Measurements from ENCODE around the gene PGC. TPM values are rescaled to one million over a fixed set of nuclear protein-coding genes. Genes with fewer than 3 reads are reported as not detected.

The PGC gene
- total RNA-seq, 2 experiments from 2014 or later = not detected

DNA sequence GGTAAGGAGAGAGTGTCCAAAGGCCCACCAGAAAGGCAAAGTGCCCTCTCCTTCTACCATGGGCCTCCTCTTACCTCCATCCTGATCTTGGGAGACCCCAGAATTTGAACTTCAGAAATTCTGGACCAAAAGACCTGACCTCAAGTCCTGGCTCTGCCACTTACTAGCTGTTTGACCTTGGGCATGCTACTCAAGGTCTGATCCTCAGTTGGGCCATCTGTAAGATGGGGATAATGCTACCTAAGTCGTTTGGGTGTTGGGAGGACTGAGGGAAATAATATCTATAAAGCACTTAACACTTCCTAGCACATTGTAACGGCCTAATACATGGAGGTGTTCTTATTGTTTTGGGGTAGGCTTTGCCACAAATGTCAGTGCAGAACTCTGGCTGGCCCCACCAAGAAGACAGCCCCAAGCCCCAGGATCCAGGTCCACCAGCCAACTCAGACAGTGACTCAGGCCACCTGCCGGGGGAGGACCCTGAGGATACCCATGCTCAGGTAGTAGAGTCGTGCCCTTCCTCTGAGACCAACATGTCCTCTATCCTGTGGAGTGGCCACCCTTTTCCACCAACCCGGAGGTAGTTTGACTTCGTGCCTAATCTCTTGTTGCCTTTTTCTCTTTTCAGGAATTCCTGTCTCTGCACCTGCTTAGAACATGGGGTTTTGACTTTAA, 36.0 kb upstream of the PGC start:
- no peak for ATAC-seq
- Mint-ChIP-seq H3K4me1 (peaks cover 21% of the 10 kb centered on the region), H3K4me3 (no peak overlapping the region), H3K27me3 (peaks cover 19% of the 10 kb centered on the region), H3K9me3 (ENCODE audit: low read depth) (no peaks in the 10 kb centered on the region), H3K27ac (no peak overlapping the region), H3K36me3 (peaks cover 2% of the 10 kb centered on the region)
- CTCF ChIA-PET = interaction anchor here (0.8 to 18.9 kb wide), 4 partner anchors 139 to 386 kb away, joined by 3 to 340 read pairs (median 28); partner anchors contain the start of genes BYSL, MED20 and TAF8
- DNase-seq = no peak

DNA sequence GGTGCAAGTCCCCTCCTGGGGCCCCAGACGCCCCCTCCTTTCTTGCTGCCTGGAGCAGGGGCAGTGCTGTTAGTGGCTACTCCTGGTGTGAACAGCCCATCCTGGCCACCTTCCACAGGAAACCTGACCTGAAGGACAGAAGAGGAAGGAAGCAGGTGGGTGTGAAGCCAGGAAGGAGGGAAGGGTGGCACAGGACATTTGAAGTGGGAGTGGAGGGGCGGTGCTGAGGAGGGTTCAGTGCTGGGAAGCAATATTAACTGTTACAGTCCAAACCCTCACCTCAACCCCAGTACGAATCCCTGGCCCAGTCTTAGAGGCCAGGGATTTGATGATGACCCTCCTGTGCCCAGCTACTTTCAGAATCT, 34.2 kb upstream of the PGC start:
- Mint-ChIP-seq H3K9me3 (ENCODE audit: low read depth) (no peaks in the 10 kb centered on the region), H3K4me3 (peak overlapping the region; percentile 81), H3K36me3 (peaks cover 1% of the 10 kb centered on the region), H3K4me1 (peaks cover 19% of the 10 kb centered on the region), H3K27me3 (peaks cover 19% of the 10 kb centered on the region), H3K27ac (no peak overlapping the region)
- DNase-seq (no peak), ATAC-seq (no peak)
- CTCF ChIA-PET = interaction anchor here (0.7 to 18.9 kb wide), 7 partner anchors 9 to 458 kb away, joined by 3 to 340 read pairs (median 4); partner anchors contain the start of genes BYSL, MED20 and TAF8

DNA sequence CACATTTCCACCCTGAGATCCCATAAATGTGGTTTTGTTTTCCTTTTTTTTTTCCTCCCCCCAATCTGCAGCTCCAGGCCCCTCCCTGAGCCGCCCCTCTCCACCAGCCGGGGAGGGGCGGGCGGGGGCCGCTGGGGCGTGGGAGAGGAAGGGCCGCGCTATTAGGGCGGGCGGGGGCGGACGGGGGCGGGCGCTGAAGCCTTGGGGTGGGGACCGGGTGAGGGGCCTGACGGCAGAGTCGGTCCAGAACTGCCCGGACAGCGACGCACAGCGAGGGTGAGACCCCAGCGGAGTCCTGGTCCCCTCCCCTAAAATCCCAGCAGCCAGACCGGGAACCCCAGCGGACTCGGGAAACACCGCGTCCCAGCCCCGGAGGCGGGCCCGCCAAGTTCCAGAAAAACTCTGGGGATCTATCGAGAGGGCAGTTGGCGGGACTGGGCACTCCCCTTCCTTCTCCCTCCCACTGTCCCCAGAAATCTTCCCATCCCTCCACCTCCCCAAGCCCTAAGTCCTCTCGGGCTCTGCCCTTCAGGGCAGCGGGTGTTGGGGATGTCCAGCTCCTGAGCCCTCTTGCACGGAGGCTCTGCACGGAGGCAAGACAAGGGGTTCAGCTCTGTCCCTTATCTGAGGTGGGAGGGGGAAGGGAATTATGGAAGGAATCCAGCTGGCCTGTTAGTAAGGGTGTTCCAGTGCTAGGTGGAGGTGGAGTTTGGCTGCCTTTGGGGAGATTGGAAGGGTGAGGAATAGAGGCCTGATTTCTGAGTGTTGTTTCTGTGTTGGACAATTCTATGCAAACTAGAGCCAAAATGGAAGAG, 33.6 kb upstream of the PGC start, which contains the start of gene PRICKLE4:
Gene PRICKLE4, plus strand, starts transcription at position 232 of the 815 bp plus-strand sequence. CDS start 2,692 bp downstream, outside the sequence.
- peak; percentile 11 for ATAC-seq
- no peak for DNase-seq

DNA sequence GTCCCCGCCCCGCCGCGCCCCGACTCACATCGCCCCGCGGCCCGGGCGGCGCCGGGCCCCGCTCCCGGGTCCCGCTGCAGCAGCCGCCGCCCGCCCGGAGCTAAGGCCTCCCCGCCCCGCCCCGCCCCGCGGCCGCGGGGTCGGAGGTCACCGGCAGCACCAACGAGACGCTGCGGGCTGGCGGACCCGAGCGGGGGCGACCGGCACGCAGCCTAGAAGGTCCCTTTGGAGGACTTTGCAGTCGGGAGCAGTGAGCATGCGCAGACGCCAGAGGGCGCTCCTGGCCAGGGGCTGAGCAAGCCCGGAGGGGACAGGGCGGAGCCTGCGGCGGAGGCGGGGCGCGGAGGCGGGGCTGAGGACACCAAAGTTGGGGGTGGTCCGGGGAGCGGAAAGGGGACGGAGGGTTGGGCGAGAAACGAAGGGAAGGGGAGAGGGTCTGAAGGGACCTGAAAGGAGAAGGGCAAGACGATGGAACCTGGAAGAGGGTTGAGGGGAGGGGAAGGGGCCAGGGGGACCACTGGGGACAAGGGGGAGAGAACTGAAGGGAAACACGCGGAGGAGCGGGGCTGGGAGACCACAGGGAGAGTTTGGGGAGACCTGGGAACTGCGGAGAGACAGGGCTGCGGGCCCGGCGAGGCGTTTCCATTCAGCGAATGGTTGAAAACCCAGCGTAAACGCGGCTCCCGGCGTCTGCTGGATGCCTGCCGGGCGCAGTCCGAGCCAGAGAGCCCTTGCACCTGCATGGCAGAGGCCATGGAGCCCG, 32.8 kb upstream of the PGC start, which contains the start of gene FRS3:
Gene FRS3, minus strand, starts transcription at position 113 of the 763 bp plus-strand sequence. CDS start 2,913 bp downstream, outside the sequence.
- peaks cover 19% of the 10 kb centered on the region for H3K27me3 Mint-ChIP-seq
- H3K9me3 Mint-ChIP-seq (ENCODE audit: low read depth) = no peaks in the 10 kb centered on the region
- CTCF ChIA-PET = interaction anchor here (0.7 to 18.9 kb wide), 2 partner anchors 266 to 323 kb away, joined by 3 to 340 read pairs; partner anchors contain the start of gene TAF8
- ATAC-seq (peak; percentile 96), DNase-seq (peak; percentile 99)
- peak within 1 kb of the TSS; percentile 82 for H3K4me3 Mint-ChIP-seq
- H3K36me3 Mint-ChIP-seq = peaks cover 1% of the 10 kb centered on the region
- H3K4me1 Mint-ChIP-seq = peaks cover 15% of the 10 kb centered on the region
- H3K27ac Mint-ChIP-seq = peak within 1 kb of the TSS; percentile 48

More for the DNA sequence above, 33.6 kb upstream of the PGC start, which contains the start of gene PRICKLE4:
- peaks cover 1% of the 10 kb centered on the region for H3K36me3 Mint-ChIP-seq
- peaks cover 16% of the 10 kb centered on the region for H3K4me1 Mint-ChIP-seq
- CTCF ChIA-PET = interaction anchor here (0.8 to 18.9 kb wide), 5 partner anchors 9 to 434 kb away, joined by 3 to 340 read pairs (median 5); partner anchors contain the start of genes BYSL, MED20 and TAF8
- H3K9me3 Mint-ChIP-seq (ENCODE audit: low read depth) = no peaks in the 10 kb centered on the region
- peak within 1 kb of the TSS; percentile 33 for H3K27ac Mint-ChIP-seq
- H3K27me3 Mint-ChIP-seq = peaks cover 19% of the 10 kb centered on the region
- H3K4me3 Mint-ChIP-seq = peak within 1 kb of the TSS; percentile 81

DNA sequence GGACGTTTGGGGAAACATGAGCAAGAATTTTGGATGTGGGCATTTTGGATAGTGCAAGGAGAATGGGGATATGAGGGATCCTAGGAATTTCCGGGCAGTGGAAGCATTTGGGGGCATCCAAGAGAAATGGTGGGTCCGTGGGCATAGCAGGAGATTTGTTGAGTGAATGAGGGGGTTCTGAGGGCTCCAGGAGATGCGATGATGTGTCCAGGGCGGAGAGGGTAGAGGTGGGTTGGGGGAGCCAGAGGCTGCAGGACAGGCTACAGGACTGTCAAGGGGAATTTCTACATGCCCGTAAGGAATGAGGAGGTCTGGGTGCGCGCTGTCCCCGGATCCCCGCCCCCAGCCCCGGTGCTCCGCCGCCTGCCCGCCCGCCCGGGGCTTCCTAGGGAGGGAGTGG, 32.1 kb upstream of the PGC start:
- CTCF ChIA-PET = interaction anchor here (0.7 to 18.9 kb wide), 2 partner anchors 267 to 324 kb away, joined by 3 to 340 read pairs; partner anchors contain the start of gene TAF8
- Mint-ChIP-seq H3K4me3 (peak overlapping the region; percentile 82), H3K36me3 (peaks cover 1% of the 10 kb centered on the region), H3K9me3 (ENCODE audit: low read depth) (no peaks in the 10 kb centered on the region), H3K4me1 (peaks cover 15% of the 10 kb centered on the region), H3K27ac (peak overlapping the region; percentile 48), H3K27me3 (peaks cover 16% of the 10 kb centered on the region)
- ATAC-seq = no peak
- no peak for DNase-seq

DNA sequence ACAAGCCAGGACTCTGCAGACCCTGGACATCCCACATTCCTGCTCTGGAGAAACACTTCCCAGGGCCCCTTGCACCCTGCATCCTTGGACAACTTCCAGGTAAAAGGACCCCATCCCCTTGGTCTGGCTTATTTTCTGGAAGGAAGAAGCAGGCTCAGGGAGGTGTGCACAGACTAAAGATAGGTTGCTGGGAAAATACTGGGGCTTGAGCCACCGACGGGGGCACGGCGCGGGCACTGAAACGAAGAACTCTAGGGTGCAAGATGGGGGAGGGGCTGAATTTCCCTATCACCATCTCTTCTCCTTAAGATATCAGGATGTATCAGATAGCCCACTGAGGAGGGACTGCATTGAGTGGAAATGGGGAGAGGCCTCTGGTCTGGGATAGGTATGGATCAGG, 31.7 kb upstream of the PGC start:
- DNase-seq (no peak), ATAC-seq (no peak)
- Mint-ChIP-seq H3K4me1 (peaks cover 15% of the 10 kb centered on the region), H3K36me3 (peaks cover 1% of the 10 kb centered on the region), H3K9me3 (ENCODE audit: low read depth) (no peaks in the 10 kb centered on the region), H3K27ac (peak overlapping the region; percentile 48), H3K27me3 (peaks cover 14% of the 10 kb centered on the region), H3K4me3 (peak overlapping the region; percentile 82)
- CTCF ChIA-PET = interaction anchor here (0.7 to 1.4 kb wide), 5 partner anchors 265 to 769 kb away, joined by 3 to 5 read pairs (median 3); no protein-coding TSS in a partner anchor

DNA sequence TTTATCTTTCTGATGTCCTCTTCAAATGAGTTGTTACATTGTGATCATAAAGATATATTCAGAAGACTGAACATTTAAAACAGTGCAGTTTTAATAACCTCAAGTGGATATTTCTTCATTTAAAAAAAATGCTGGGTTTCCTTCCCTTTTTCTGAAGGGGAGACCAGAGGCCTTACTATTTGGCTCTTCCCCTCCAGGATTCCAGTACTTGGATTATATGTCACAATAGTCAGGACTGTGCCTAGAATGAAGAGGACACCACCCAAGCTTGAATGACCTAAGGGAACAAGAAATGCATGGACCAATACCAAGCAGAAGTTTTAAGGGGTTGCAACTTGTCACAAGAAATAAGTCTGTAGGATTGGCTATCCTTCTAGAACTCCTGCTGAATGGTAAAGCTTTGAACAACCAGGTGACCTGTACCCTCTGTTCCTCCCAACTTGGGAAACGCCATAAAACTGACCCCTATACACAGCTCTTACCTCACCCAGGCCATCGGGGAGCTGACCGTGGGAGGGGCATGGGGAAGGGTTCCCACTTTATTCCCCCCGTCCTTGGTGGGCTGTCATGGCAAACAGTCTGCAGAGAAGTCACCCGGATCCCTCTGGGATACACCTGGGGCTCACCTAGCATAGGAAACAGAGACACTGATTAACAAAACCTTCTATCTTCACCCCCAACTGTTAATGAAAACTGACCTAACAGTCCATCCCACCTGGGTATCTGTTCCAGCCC, 30.5 kb upstream of the PGC start:
- H3K27me3 Mint-ChIP-seq = peaks cover 13% of the 10 kb centered on the region
- DNase-seq (no peak), ATAC-seq (no peak)
- peaks cover 1% of the 10 kb centered on the region for H3K36me3 Mint-ChIP-seq
- peaks cover 15% of the 10 kb centered on the region for H3K4me1 Mint-ChIP-seq
- no peaks in the 10 kb centered on the region for H3K9me3 Mint-ChIP-seq (ENCODE audit: low read depth)
- H3K4me3 Mint-ChIP-seq = no peak overlapping the region
- CTCF ChIA-PET = interaction anchor here (0.8 to 3.5 kb wide), 7 partner anchors 9 to 770 kb away, joined by 3 to 28 read pairs (median 4); partner anchors contain the start of gene TOMM6
- no peak overlapping the region for H3K27ac Mint-ChIP-seq

DNA sequence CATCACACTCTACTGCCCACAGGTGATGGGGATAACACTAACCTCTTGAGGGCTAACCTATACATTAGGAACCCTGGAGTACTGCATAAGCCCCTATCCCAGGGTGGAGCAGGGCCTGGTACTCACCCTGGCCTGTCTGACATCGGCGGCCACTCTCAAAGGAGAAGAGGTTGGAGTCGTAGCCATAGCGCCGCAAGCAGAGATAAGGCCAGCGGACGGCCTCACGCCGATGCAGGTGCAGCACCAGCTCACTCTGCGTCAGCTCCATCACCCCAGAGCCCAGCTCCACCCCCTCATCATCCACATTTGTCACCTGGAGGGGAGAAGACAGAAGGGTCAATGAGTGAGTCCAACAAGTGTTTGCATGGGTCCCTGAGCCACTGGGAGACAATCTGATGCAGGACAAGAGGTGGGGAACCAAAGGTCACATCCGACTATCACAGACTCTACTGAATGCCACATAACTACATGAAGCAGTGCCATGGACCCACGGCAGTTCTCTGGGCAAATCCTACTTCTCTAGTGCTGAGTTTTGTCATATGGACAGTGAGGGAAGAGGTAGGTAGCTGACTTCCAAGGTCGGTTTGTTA, 28.2 kb upstream of the PGC start:
- Mint-ChIP-seq H3K27me3 (no peaks in the 10 kb centered on the region), H3K4me1 (peaks cover 6% of the 10 kb centered on the region), H3K9me3 (ENCODE audit: low read depth) (no peaks in the 10 kb centered on the region), H3K36me3 (peaks cover 3% of the 10 kb centered on the region), H3K27ac (no peak overlapping the region), H3K4me3 (no peak overlapping the region)
- DNase-seq (no peak), ATAC-seq (no peak)
- CTCF ChIA-PET = interaction anchor here (0.6 to 3.5 kb wide), 10 partner anchors 10 to 380 kb away, joined by 3 to 28 read pairs (median 4); partner anchors contain the start of gene TOMM6

DNA sequence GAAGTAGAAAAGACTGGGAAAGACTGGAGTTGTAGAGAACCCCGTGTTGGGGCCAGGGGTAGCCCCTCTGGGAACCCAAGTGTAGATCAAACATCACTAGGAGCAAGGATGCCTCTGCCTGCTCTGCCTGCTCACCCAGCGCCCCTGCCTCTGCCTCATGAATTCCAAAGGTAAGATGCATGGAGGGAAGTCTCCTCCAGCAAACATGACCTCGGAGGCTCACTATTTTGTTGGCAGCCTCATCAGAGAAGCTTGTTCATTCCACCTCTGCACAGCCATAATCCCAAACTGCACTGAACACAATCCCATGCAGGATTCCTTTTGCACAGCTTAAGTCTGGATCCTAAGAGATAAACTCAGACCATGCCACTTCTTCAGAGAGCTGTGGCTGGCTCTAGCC, 27.6 kb upstream of the PGC start:
- Mint-ChIP-seq H3K27me3 (no peaks in the 10 kb centered on the region), H3K9me3 (ENCODE audit: low read depth) (no peaks in the 10 kb centered on the region), H3K4me3 (no peak overlapping the region), H3K27ac (no peak overlapping the region), H3K4me1 (peaks cover 5% of the 10 kb centered on the region), H3K36me3 (peaks cover 3% of the 10 kb centered on the region)
- CTCF ChIA-PET = interaction anchor here (1.0 to 3.8 kb wide), 4 partner anchors 12 to 70 kb away, joined by 3 to 17 read pairs (median 7); partner anchors contain the start of gene TOMM6
- DNase-seq = no peak
- ATAC-seq = no peak

DNA sequence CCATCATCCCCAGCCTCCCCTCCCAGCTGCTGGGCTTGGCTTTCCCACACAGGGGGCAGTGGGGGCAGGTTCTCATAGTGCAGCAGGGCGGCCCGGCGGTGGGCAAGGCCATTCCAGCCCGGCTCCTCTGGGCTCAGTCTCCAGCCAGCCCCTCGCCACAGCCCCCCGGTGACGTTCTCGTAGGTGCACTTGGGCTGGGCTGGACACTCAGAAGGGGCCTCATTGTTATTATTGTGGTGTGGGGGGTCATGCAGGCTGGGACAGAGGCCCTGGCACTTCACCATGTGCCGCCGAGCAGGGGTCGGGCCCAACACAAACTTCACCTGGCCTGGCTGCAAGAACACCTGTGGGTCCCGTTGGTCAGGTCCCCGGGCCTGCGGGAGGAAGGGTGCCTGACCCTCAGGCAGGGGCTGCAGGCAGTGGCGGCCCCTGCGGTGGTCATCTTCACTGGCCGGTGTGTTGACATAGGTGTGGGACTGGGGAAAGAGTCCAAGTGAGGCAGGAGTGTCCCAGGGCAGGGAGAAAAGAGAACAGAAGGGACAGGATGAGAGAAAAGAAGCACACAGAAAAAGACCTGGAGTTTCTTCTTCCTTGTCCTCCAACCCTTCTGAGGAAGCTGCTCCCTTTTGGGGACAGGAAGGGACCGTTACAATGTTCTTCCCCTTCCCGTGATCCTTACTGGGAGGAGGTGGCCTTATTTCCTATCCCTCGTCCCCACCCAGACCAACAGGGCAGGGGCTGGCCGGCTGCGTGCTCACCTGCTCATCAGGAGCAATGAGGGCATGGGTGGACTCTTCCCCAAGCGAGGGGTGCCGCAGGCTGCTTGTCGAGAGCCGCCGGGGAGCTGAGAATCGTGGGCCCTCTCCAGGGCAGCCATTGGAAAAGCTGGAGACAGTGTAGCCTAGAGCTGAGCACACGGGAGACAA, 24.1 kb upstream of the PGC start:
- no peak overlapping the region for H3K27ac Mint-ChIP-seq
- CTCF ChIA-PET = interaction anchor here (1.0 to 3.8 kb wide), 5 partner anchors 16 to 333 kb away, joined by 3 to 10 read pairs (median 3); partner anchors contain the start of gene TOMM6
- no peak overlapping the region for H3K4me3 Mint-ChIP-seq
- H3K4me1 Mint-ChIP-seq = peaks cover 16% of the 10 kb centered on the region
- DNase-seq (no peak), ATAC-seq (no peak)
- H3K9me3 Mint-ChIP-seq (ENCODE audit: low read depth) = no peaks in the 10 kb centered on the region
- peaks cover 1% of the 10 kb centered on the region for H3K36me3 Mint-ChIP-seq
- H3K27me3 Mint-ChIP-seq = no peaks in the 10 kb centered on the region

Measured in activated CD8-positive, alpha-beta memory T cell treated with anti-CD3 and anti-CD28 coated beads, Interleukin-2, amount 10 ng/mL, durations not matched to agents 7 days and 5 days (primary cell).